NOMO-1 (cell line): ENCODE results near the gene UCP2.

Source experiments
- DNase-seq, 2 experiments: peaks; one replicate each; lab custom pipeline; 2025; ENCODE audit not compliant: unreplicated experiment in 2 of 2; lab: John Stamatoyannopoulos, UW

UCP2 gene

DNA sequence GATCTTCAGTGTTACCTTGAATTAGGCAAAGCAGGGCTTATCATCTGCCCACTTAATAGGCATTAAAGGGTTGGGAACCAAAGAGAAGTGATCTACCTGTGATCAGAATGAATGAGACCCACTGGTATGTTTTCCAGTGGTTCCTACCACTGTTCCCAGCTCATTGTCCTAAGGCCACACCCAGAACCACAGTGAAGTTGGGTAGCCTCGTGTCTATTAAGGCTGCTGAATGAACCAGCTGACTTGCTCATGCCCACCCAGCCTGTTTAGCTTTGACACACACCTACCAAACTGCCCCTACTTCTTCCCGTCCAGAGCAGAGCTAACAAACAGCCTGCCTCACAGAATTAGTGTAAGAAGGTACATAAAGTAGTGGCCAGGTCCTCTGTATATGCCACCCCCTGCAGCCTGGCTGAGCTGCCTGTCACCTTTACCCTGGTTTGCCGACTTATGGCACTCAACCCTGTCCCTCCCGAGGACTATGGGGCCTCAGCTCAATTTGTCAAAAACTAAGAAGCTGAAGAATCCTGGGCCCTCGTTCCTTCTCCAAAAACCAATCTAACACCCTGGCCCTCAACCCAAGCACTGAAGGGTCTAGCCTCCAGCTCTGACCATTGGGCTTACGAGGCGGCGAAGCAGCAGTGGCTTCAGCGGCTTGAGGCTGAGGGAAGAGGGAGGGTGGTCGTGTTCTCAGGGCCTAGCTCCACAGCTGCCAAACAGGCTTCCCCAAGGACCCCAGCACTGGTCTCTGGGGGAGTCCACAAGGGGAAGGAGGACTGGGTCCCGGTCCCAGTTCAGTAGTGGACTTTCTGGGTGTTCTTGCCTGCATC is 9.8 kb downstream of the UCP2 start:
- no peak for DNase-seq

DNA sequence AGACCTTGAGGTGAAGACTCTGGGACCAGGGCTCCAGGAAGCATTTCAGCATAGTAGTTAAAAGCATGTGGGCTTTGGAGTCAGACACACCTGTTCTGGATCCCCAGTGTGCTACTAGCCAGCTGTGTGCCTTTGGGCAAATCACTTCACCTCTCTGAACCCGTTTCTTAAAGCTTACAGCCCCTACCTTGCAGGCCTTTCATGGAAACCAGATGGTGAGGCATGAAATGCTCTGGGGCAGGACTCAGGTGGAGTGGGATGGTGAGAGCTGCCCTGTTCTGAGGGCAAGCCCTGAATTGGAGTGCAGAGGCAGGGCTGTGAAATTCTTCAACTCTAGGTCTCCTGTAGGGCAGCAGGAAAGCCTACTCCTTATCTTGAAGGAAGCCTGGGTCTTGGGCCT is 10.5 kb downstream of the UCP2 start:
- DNase-seq, result no peak

DNA sequence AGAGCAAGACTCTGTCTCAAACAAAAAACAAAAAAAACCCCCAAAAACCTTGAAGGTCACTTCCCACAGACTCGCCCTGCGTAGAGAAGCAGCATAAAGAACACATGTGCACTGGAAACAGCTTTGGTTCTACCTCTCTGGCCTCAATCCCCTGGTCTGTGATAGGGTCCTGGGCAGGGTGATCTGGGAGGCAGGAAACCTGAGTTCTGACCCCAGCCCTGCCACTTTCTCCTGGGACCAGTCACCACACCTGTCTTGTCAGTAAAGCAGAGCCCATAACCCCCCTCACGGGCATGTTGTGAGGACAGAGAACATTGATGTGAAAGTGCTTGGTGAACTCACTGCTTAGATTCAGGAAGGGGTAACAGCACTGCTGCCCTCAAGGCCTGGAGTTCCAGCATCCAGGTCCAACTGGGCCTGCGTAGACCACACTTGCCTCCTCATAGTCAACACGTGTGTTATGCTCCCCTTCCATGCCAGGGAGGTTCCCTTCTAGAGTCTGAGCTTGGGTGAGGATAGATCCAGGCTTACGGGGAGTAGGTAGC is 11.4 kb downstream of the UCP2 start:
- DNase-seq, result no peak

DNA sequence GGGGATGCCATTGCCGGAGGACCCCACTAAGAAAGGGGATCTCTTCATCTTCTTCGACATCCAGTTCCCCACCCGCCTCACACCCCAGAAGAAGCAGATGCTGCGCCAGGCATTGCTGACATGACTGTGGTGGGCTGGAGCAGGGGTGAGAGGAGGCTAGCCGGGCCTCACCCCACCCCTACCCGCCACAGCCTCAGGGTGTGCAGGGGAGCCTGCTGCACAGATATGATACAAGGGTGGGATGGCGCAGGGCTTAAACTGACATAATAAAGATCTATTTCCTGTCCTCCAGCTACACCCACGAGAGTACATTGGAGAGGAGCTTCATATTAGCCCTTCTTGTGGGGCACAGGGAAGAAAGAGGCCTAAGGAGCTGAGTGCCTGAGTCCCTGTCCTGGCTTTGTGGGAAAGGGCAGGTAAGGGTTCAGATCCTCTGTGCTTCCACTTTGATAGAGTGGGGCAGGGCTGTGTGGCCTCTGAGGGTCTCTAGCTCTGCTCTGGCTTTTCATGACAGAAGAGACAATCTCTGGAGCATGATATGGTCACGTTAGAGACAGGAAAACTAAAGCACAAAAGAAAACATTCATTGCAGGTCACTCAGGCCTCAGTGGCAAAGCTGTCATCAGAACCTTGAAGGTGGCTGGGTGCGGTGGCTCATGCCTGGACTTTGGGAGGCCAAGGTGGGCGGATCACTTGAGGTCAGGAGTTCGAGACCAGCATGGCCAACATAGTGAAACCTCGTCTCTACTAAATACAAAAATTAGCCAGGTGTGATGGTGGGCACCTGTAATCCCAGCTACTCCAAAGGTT is 12.4 kb downstream of the UCP2 start:
- no peak for DNase-seq

DNA sequence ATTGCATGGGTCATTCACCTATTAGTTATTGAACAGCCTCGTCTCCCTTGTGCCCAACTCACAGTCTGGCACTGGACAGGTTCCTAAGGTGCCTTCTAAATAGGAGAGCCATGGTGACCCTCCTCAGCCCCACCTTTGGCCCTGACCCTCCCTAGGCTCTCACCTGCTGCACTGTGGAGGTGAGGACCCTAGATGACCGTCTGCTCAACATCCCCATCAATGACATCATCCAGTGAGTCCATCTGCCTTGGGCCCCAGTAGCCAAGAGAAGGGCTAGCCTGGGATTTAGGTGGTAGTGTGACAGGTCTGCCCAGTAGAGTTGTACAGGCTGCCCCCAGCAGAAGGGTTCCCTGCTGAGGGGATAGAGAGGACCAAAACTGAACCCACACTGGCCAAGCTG is 13.6 kb downstream of the UCP2 start:
- no peak for DNase-seq

DNA sequence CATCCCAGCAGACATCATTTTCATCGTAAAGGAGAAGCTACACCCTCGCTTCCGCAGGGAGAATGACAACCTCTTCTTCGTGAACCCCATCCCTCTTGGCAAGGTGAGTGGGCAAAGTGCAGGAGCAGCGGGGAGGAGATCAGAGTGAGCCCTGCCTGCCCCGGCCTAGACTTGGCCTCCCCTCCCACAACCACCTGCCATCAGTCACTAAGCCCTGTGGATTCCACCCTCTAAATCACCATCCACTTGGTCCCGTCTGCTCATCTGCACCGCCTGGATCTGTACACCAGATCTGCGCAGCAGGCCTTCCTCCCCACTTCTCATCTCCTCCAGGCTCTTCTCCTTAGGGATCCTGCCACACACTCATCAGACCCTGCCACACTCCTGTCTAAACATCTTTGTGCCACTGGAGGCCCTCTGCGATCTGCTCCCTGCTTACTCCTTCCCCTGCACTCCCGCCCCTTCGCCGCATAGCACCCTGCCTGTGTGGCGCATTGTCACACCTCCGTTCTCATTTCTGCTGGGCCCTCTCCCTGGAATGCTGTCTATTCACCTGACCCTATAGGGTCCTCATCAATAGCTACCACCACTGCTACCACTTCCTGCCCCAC is 14.2 kb downstream of the UCP2 start:
- no peak for DNase-seq

DNA sequence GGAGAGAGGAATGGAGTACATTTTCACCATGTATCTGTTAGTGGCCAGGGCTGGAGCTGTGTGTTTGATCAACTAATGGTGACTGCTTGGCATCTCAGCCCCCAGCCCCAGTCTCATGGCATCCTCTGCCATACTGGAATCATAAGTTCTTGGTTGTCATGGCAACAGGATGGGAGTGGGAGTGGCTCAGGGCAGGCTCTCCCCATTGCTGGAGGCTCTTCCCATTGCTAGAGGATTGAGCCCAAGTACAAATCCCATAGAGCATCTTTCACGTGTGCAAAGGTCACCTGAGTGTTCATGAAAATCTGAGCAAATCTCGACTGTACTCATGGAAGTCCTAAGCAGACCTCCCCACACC is 16.9 kb downstream of the UCP2 start:
- no peak for DNase-seq

DNA sequence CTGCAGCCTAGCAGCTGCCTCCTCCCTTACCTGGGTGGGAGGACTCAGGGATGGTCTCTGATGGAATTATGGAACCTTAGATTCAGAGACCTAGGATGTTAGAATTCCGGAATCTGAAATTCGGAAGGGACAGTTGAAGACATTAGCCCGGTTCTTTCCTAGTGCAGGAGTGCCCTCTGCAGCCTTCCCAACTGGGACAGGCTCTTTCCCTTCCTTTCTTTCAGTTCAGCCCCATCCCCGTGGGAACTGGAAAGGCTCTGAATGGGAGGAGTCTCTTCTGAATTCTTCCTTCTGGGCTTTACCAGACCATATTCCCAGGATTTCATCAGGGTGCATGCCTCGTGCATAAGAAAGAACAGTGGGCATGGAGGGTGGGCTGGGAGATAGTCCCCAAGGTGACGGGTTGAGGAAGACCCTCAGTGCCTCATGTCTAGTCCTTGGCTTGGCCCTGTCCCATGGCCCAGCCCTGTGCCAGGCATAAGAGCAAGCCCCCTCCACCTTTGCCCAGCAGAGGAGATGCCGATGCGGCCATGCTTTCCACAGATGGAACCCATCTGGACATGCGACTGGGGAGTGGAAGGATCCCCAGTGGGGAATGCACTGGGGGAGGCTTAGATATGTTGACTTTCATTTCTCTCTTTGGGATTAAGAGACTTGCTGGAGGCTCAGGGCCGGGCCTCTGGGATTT is 17.4 kb downstream of the UCP2 start:
- no peak for DNase-seq

DNA sequence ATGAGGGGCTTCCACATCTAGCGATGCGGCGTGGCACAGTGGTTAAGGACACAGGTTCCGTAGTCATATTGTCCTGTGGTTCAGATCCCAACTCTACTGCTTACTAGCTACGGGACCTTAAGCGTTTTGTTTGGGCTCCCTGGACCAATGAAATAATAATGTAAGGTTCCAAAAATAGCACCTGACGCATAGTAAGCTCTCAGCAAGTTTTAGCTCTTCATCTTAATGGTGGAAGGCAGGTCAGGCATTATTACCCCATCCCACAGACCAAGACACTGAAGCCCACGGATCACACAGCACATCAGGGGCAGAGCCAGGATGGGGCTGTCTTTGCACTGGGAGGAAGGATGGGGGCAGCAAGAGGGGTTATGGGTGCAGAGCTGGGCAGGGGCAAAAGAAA is 18.8 kb downstream of the UCP2 start:
- DNase-seq, result no peak

DNA sequence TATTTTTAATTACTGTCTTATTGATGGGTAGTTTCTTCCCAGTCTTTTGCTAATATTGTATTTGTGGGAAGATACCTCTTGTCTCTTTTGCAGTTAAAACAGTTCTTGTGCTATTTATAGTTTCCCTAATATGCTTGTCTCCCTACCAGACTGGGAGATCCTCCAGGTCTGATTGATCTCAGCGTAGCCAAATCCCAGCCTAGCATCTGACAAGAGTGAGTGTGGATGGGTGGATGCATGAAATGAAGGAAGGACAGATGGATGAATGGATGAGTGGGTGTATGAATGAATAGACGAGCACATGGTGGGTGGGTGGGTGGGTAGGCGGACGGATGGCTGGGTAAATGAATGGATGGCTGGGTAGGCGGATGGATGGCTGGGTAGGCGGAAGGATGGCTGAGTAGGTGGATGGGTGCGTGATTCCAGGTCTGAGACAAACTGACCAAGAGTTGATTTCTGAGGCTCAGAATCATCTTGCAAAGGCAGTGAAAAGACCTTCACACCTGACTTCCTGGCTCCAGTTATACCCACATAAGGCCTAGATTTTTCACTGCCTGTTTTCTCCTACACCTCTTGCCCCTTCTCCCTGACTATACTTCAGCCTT is 20.4 kb downstream of the UCP2 start:
- no peak for DNase-seq

DNA sequence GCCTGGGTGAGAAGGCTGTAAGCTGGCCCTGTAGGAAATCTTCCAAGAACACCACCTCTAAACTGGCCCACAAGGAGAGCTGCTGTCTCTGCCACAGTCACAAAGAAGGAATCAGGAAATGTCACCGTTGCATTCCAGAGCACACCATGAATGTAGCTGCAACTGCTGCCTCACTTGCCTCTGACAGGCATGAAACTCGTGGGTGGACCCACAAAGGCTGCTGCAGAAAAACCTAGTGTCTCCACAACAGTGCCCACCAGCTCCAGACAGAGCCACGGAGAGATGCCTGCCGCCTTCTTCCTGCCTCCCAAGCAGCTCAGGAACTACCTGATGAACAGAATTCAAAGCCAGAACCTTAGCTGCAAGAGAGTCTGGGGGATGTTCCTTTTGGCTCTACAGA is 21.3 kb downstream of the UCP2 start:
- DNase-seq, result no peak

DNA sequence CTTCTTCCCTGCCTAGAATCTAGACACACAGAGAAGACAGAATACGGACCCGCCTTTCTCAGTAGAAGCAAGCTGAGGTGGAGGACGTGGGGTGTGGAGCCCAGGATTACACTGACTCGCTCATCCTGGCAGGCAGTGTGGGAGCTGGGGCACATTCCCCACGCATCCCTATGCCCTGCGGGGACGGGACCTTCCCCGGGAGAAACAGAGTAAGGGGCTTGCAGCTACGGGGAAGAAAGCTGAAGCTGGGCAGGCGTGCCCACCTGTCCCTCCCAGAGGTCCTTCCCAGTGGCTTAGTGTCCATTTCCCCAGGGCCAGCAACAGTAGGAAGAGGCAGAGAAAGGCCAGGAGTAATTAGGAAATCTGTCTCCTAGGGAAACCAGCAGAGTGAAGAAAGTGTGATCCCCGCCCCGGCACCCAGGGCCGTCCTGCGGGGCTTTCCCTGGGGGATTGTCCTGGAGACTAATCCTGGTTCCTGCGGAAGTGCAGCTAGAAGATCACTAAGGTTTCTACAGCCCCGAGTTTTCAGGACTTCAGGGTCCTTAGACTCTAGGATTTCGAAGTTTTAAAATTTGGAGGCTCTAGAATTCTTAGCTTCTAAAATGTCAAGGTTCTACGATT is 24.0 kb downstream of the UCP2 start:
- DNase-seq, result no peak

DNA sequence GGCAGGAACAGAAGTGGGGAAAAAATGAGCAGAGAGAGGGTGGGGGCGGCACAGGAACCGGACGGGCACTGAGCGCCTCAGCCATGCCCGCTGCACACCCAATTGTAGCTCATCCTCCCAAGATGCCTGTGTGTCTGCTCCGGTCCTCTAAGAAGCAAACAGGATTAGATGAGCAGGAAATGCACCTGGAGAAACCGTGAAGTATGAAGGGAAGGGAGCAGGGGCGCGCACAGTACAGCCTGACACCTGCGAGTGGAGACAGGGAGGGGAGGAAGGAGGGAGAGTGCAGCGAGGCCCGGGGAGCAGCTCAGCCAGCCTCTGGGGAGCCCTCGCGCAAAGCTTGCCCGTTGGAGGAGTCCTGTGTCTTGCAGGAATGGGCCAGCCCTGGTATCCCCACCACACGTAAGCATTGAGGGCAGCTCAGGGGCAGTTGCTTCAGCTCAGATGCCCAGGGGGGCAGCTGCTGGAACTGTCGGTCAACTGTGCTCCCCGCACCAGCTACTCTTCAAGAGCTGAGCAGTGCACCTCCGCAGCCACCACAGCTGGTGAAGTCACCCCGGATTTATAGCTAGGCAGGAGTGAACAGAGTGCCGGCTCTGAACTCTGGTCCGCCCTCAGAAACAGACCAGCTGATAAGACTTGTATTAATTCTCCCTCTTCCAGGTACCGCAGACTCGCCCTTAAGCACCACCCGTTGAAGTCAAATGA is 24.8 kb downstream of the UCP2 start:
- no peak for DNase-seq

DNA sequence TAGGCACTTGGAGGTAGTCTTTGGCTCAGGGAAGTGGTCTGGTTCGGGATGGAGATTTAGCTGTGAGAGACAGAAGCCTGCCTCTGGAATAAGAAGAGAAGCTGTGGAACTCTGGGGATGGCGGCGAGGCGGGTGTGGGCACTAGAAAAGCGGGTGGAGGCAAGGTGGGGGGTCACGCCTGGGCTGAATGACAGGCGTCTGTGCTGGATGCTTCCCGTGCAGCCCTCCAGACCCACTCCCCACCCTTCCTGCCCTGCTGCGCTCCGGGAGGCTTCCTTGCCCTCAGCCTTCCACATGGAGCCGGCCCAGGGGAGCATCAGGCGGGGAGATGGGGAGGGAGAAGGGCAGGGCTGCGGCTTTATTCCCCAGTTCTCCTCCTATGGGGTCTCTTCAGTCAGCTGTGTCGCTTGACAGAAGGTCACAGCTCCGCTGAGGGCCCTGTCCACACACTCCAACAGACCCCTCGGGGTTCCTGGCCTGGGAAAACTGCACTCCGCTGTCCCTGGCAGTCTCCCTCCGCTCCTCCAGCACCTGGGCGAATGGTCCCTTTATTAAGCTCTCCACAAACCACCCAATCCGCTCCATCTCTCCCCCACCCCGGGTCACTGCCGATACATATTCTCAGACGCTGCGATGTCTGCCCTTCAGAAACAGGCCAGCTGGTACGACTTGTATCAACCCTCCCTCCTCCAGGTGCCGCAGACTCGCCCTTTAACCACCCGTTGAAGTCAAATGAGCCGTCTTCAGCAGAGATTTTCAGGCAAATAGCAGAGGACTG is 25.6 kb downstream of the UCP2 start:
- DNase-seq, result no peak

DNA sequence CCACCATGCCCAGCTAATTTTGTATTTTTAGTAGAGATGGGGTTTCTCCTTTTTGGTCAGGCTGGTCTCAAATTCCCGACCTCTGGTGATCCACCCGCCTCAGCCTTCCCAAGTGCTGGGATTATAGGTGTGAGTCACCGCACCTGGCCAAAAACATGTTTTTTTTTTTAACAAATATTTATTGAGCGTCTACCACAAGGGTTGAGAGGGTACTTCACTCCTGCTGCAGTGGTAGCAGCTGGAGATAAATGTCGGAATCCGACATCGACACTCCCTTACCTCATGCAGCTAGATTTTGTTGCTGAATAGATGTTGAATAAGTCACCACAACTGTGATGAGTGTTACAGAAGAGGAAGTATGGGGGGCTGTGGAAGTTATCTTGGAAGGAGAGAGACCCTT is 30.8 kb downstream of the UCP2 start:
- no peak for DNase-seq

DNA sequence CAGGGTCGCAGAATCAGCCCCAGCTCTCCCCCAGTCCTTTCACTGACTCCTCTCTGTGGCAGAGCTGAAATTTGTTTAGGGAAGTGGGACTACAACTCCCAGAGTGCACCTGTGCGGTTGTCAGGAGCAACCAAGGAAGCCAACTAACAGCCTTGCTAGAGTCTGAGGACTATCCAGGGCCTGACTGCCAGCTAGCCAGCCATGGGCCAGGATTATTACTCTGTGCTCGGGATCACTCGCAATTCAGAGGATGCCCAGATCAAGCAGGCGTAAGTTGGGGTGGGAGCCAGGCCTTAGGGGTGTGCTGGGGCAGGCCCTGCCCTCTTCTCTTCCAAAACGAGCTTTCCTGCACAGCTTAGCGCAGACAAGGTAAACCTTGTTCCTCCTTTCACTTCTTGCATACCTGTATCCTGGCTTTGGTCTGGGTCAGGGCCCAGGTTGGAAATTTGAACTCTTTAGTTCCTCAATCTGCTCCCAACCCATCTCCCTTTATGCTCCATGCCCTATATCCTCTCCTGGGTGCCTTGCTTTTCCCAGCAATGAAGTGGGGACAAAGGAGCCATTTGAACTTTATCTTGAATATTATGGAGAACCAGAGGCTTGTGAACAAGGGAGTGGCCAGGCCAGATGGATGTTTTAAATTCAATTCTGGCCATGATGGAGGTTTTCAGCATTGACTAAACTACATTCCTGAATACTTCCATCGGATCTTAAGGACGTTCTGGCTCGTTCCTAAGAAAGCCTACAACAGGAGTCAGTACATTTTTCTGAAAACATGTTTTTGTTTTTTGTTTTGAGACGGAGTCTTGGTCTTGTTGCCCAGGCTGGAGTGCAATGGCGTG is 31.6 kb downstream of the UCP2 start, which contains the start of gene DNAJB13:
DNAJB13 (plus strand) TSS at position 158 of the 842 bp plus-strand sequence; CDS start at position 202, 44 bp downstream.
- DNase-seq, result peak in 1 of 2 experiments; percentile 36

DNA sequence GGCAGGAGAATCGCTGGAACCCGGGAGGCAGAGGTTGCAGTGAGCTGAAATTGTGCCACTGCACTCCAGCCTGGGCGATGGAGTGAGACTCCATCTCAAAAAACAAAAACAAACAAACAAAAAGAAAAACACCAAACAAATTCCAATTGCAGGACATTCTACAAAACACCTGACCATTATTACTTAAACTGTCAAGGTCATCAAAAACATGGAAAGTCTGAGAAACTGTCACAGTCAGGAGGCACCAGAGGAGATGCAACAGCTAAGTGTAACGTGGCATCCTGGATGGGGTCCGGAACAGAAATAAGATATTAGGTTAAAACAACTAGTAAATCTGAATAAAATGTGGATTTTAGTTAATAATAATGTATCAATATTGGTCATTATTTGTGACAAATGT is 32.7 kb downstream of the UCP2 start:
- no peak for DNase-seq

DNA sequence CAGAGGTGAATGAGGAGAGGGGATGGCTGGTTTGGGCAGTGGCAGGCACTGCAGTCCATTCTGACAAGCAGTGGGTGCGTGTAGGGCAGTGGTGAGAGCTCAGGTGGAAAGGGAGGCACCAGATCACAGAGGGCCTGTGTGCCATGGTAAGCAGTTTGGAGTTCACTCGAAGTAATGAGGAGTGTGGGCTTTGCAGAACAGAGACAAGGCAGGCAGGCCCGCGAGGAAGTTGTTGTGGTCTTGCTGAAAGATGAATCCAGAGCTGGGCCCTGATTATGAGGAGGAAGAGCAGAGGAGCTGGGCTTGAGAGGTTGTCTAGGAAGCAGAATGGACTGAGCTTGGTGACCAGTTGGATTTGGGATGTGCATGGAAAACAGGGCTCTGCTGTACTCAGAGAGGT is 33.4 kb downstream of the UCP2 start:
- DNase-seq, result no peak
